Endothelial cell of umbilical vein (primary cell): ENCODE measurements around the gene ADA. TPM values are rescaled to one million over a fixed set of nuclear protein-coding genes. Genes with fewer than 3 reads are reported as not detected.
A peak's percentile ranks its signal among the peaks of the same experiment; 100 is the strongest.

Experiments used
- BruUV-seq: library from RNA; stranded (reverse); fragments of 400-500 nt; replicated peaks from 2 replicates; lab custom pipeline; 2021; lab: Mats Ljungman, UMichigan
- CTCF ChIA-PET: fragments of 300-600, 350-600 bp; sonication (Branson Sonifier 250); formaldehyde crosslinking; loops from one replicate; lab custom pipeline; 2021; ENCODE audit warnings: antibody characterized with exemption, inconsistent platforms; lab: Charles Lee
- POLR2A ChIA-PET: fragments of 300-600, 350-600 bp; sonication (Branson Sonifier 250); formaldehyde crosslinking; loops from one replicate; lab custom pipeline; 2021; ENCODE audit warnings: antibody characterized with exemption, inconsistent platforms; lab: Charles Lee
- DNase-seq: peaks from one replicate; pipeline ENCODE4 v3.0.0-alpha.2; 2011; ENCODE audit warnings: low read depth, low spot score
- FAIRE-seq: peaks from 2 replicates; lab custom pipeline; 2011; peaks lifted over from hg19 to GRCh38; lab: Jason Lieb, UNC
- H2AFZ ChIP-seq: 2 replicates; pipeline ENCODE4 v1.6.0; 2012; ENCODE audit warnings: low read depth, low read length, control low read depth, inconsistent platforms
- H3K27ac ChIP-seq: 2 replicates; pipeline ENCODE4 v1.5.1; 2011; ENCODE audit warnings: low read depth, mild to moderate bottlenecking, control low read depth, low read length, moderate library complexity; ENCODE audit not compliant: insufficient read depth
- H3K27me3 ChIP-seq, 2 experiments: 2 replicates each; pipeline versions ENCODE4 v1.6.0 to v1.6.1; 2011; ENCODE audit warnings: low read length in 2 of 2, mixed read lengths in 1 of 2; ENCODE audit not compliant: control insufficient read depth in 2 of 2, insufficient read depth in 2 of 2
- H3K36me3 ChIP-seq, 2 experiments: 2 replicates in 1 of 2; 3 replicates in 1 of 2; pipeline ENCODE4 v1.5.1; 2011; ENCODE audit warnings: low read length in 2 of 2, mild to moderate bottlenecking in 1 of 2, moderate library complexity in 1 of 2; ENCODE audit not compliant: control insufficient read depth in 2 of 2, insufficient read depth in 2 of 2; ENCODE audit errors: extremely low read depth in 1 of 2
- H3K4me1 ChIP-seq: 3 replicates; pipeline ENCODE4 v1.5.1; 2011; ENCODE audit warnings: mild to moderate bottlenecking, low read length; ENCODE audit not compliant: control insufficient read depth, insufficient read depth; ENCODE audit errors: extremely low read depth
- H3K4me2 ChIP-seq: 2 replicates; pipeline ENCODE4 v1.6.1; 2011; ENCODE audit warnings: low read length, control low read depth, mixed read lengths; ENCODE audit not compliant: insufficient read depth
- H3K4me3 ChIP-seq, 3 experiments: fragments of 200-600 bp in 1 of 3; sonication (generic), shearing (Covaris generic) in 1 of 3; replicated peaks in 1 of 3; 2 replicates each; pipeline ENCODE4 v1.5.1; 2011 to 2016; ENCODE audit warnings: control low read depth in 3 of 3, low read length in 3 of 3, mild to moderate bottlenecking in 2 of 3, inconsistent platforms in 1 of 3, low read depth in 1 of 3, moderate library complexity in 1 of 3; ENCODE audit not compliant: insufficient read depth in 1 of 3
- H3K79me2 ChIP-seq: 2 replicates; pipeline ENCODE4 v1.6.0; 2012; ENCODE audit warnings: low read length, inconsistent platforms; ENCODE audit not compliant: control insufficient read depth, insufficient read depth
- H3K9ac ChIP-seq: replicated peaks from 2 replicates; pipeline ENCODE3; 2011; ENCODE audit warnings: low read length, control low read depth; ENCODE audit not compliant: insufficient read depth; ENCODE audit errors: extremely low read depth
- H3K9me1 ChIP-seq: replicated peaks from 3 replicates; pipeline ENCODE4 v1.6.0; 2011; ENCODE audit warnings: mild to moderate bottlenecking, low read length; ENCODE audit not compliant: control insufficient read depth, insufficient read depth; ENCODE audit errors: extremely low read depth
- H3K9me3 ChIP-seq: replicated peaks from 2 replicates; pipeline ENCODE4 v1.5.1; 2012; ENCODE audit warnings: low read length, inconsistent platforms; ENCODE audit not compliant: control insufficient read depth, insufficient read depth
- H4K20me1 ChIP-seq: replicated peaks from 2 replicates; pipeline ENCODE3; 2011; ENCODE audit warnings: mild to moderate bottlenecking, low read length; ENCODE audit not compliant: control insufficient read depth, insufficient read depth; ENCODE audit errors: extremely low read depth
- EZH2 ChIP-seq: IDR thresholded peaks from 2 replicates; pipeline ENCODE4 v1.6.1; 2012; ENCODE audit warnings: borderline replicate concordance, low read depth, mild to moderate bottlenecking, moderate library complexity, low read length, inconsistent platforms; ENCODE audit not compliant: severe bottlenecking
- FOS ChIP-seq: IDR thresholded peaks from 2 replicates; pipeline ENCODE4 v1.6.1; 2011; ENCODE audit warnings: mild to moderate bottlenecking, low read length, moderate library complexity, borderline replicate concordance; ENCODE audit not compliant: insufficient read depth
- GATA2 ChIP-seq: IDR thresholded peaks from 2 replicates; pipeline ENCODE4 v1.7.0; 2011; ENCODE audit warnings: low read depth, mild to moderate bottlenecking, moderate library complexity, mixed read lengths, low read length; ENCODE audit not compliant: insufficient read length, insufficient read depth
- JUN ChIP-seq: IDR thresholded peaks from 2 replicates; pipeline ENCODE4 v1.6.1; 2011; ENCODE audit warnings: borderline replicate concordance, low read depth; ENCODE audit not compliant: insufficient read length, insufficient read depth
- MYC ChIP-seq: IDR thresholded peaks from one replicate; pipeline ENCODE4 v1.6.1; 2011; ENCODE audit warnings: mild to moderate bottlenecking, low read depth, low read length
- POLR2A ChIP-seq: IDR thresholded peaks from 2 replicates; pipeline ENCODE4 v1.6.1; 2012; ENCODE audit warnings: low read depth, mild to moderate bottlenecking, control low read depth, low read length
- POLR2AphosphoS5 ChIP-seq: IDR thresholded peaks from 2 replicates; pipeline ENCODE4 v1.6.1; 2012; ENCODE audit warnings: low read depth, mild to moderate bottlenecking, control low read depth, low read length, moderate library complexity; ENCODE audit not compliant: insufficient read depth
- dilution Hi-C: fragments of 300-500 bp; cut with MboI; formaldehyde crosslinking; loops from one replicate; pipeline ENCODE4 v1.15.0; 2019; ENCODE audit warnings: low sequenced_read_pairs; ENCODE audit not compliant: extremely low pct_ligation_motif_present
- intact Hi-C: fragments of 100-400 bp; cut with micrococcal nuclease; formaldehyde crosslinking; loops from one replicate; pipeline ENCODE4 v1.10.0; 2022
- polyA plus RNA-seq, 4 experiments: library from polyadenylated mRNA; depleted of rRNA in 3 of 4; stranded (reverse) in 3 of 4; unstranded in 1 of 4; fragments of >200 nt; gene quantifications; 2 replicates each; pipeline versions ENCODE4 v1.2.1 to v1.2.3, GENCODE V29; 2011 to 2012; ENCODE audit warnings: missing spikeins in 1 of 4
- total RNA-seq: library from RNA; stranded (reverse); gene quantifications from 2 replicates; pipeline ENCODE4 v1.2.3, GENCODE V29; 2021
- TF ChIP-seq, protein P1 (sequence below), 2 donors: IDR thresholded peaks; 1 replicate in 1 of 2; 2 replicates in 1 of 2; pipeline ENCODE4 v1.5.1; 2011; ENCODE audit warnings: low read length in 2 of 2, mild to moderate bottlenecking in 2 of 2, moderate library complexity in 2 of 2, control low read depth in 1 of 2, inconsistent platforms in 1 of 2, low read depth in 1 of 2; ENCODE audit not compliant: insufficient read depth in 1 of 2; ENCODE audit errors: extremely low read depth in 1 of 2
- TF ChIP-seq, protein P2 (sequence below): IDR thresholded peaks from 2 replicates; pipeline ENCODE4 v1.6.1; 2011; ENCODE audit not compliant: insufficient read depth, insufficient read length

The ADA gene
- total and polyA plus RNA-seq, 2 donors (not counting 3 experiments of a cell fraction or from before 2014, with no cell fraction given) = 26.3 to 33.1 TPM

DNA sequence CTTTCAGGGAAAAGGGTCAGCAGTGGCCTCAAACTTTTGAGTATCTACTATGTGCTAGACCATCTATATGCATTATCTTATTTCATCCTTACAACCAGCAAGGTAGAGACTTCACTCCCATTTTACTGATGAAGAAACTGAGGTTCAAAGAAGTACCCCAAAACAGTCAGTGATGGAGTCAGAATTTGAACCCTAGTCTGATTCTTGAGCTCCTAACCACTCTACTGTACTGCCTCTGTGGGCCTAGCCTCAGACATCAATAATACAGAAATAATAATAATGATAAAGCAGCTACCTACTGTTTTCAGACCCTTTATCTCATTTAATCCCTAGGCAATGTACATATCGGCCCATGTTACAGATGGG lies 8.4 kb downstream of the ADA start:
- Histone ChIP-seq H4K20me1 (no peaks in the 10 kb centered on the region), H3K36me3 (no peaks in the 10 kb centered on the region), H3K4me1 (peaks cover 48% of the 10 kb centered on the region), H3K9me1 (no peaks in the 10 kb centered on the region), H3K9ac (peak overlapping the region; percentile 82), H3K27ac (peak overlapping the region; percentile 98), H3K4me2 (peak overlapping the region; percentile 37), H3K4me3 (no peak overlapping the region), H3K27me3 (no peaks in the 10 kb centered on the region), H2AFZ (no peak overlapping the region), H3K79me2 (no peaks in the 10 kb centered on the region), H3K9me3 (no peaks in the 10 kb centered on the region)
- CTCF ChIA-PET = interaction anchor here (1.1 to 6.5 kb wide), 5 partner anchors 9 to 90 kb away, joined by 4 to 39 read pairs (median 5); partner anchors contain the start of gene ADA
- FAIRE-seq (no peak), DNase-seq (no peak)
- intact Hi-C loops = loop anchor here (1.0 to 2.0 kb wide), 6 partner anchors 8 to 242 kb away; partner anchors contain the start of genes ADA, PKIG and YWHAB
- POLR2A ChIA-PET = no interaction called here
- dilution Hi-C loops = no loop called here
- no peak for TF ChIP-seq FOS
- TF ChIP-seq GATA2 = no peak
- TF ChIP-seq, protein P1, sequence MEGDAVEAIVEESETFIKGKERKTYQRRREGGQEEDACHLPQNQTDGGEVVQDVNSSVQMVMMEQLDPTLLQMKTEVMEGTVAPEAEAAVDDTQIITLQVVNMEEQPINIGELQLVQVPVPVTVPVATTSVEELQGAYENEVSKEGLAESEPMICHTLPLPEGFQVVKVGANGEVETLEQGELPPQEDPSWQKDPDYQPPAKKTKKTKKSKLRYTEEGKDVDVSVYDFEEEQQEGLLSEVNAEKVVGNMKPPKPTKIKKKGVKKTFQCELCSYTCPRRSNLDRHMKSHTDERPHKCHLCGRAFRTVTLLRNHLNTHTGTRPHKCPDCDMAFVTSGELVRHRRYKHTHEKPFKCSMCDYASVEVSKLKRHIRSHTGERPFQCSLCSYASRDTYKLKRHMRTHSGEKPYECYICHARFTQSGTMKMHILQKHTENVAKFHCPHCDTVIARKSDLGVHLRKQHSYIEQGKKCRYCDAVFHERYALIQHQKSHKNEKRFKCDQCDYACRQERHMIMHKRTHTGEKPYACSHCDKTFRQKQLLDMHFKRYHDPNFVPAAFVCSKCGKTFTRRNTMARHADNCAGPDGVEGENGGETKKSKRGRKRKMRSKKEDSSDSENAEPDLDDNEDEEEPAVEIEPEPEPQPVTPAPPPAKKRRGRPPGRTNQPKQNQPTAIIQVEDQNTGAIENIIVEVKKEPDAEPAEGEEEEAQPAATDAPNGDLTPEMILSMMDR (IDR thresholded peaks at IDR 0.05; ENCODE audit: extremely low read depth in 1 of 2, insufficient read depth in 1 of 2, low read depth in 1 of 2, low read length in 2 of 2) = no peak
- no peak for TF ChIP-seq EZH2
- TF ChIP-seq, protein P2, sequence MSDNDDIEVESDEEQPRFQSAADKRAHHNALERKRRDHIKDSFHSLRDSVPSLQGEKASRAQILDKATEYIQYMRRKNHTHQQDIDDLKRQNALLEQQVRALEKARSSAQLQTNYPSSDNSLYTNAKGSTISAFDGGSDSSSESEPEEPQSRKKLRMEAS = no peak
- TF ChIP-seq POLR2AphosphoS5 = no peak
- no peak for TF ChIP-seq JUN
- no peak for TF ChIP-seq MYC
- no peak for TF ChIP-seq POLR2A
- BruUV-seq = TSS peak; percentile 79
